ENCODE measurements around the gene PAXIP1. TPM values are rescaled to one million over a fixed set of nuclear protein-coding genes. Genes with fewer than 3 reads are reported as not detected.
A peak's percentile ranks its signal among the peaks of the same experiment; 100 is the strongest.
"Not testable (repeated sequence)": the region's sequence is repeated elsewhere in the genome, so short reads cannot be mapped to it uniquely, and the experiment has no call there.

The PAXIP1 gene
- total RNA-seq, 1 experiment from 2014 or later: 15.3 TPM

- ChIA-PET POLR2A (ENCODE audit: unreplicated experiment) (interaction anchor here (0.7 kb wide), 1 partner anchor 112 kb away, joined by 3 read pairs; no protein-coding TSS in a partner anchor), CTCF (interaction anchor here (0.5 to 1.4 kb wide), 12 partner anchors 15 to 429 kb away, joined by 3 to 9 read pairs (median 4); no protein-coding TSS in a partner anchor)
- no peaks in the 10 kb centered on the region for H3K79me2 ChIP-seq (ENCODE audit: low read length)
- ATAC-seq (peak; percentile 48), DNase-seq (peak; percentile 83)
- peak overlapping the region; percentile 39; the same call in 1 of the 2 replicates for H3K9ac ChIP-seq (ENCODE audit: low read length)
- peak overlapping the region; percentile 96 for H3K4me2 ChIP-seq (ENCODE audit: low read length)
- H4K20me1 ChIP-seq (ENCODE audit: low read length): no peaks in the 10 kb centered on the region
- peaks cover 8% of the 10 kb centered on the region; the same call in 1 of the 2 replicates for H3K27me3 ChIP-seq (ENCODE audit: low read length)
- intact Hi-C loops (cut with micrococcal nuclease): loop anchor here (1.0 to 10.0 kb wide), 12 partner anchors 26 to 807 kb away; partner anchors contain the start of genes EN2 and INSIG1
- no peaks in the 10 kb centered on the region for H3K9me2 ChIP-seq (replicated peaks; ENCODE audit: low read length)
- TF ChIP-seq EZH2 (IDR thresholded peaks at IDR 0.05; ENCODE audit: low read length, unreplicated experiment) (no peak), CTCF (conservative IDR thresholded peaks at IDR 0.05; ENCODE audit: low read depth, low read length) (peak; percentile 83), EZH2phosphoT487 (IDR thresholded peaks at IDR 0.05; ENCODE audit: borderline replicate concordance, low read length) (no peak)
- no peaks in the 10 kb centered on the region for H3K36me3 ChIP-seq (ENCODE audit: low read depth, low read length)
- H3K4me3 ChIP-seq (ENCODE audit: low read length): peak overlapping the region; percentile 76
- H2AFZ ChIP-seq (ENCODE audit: low read length): peak overlapping the region; percentile 95
- BruUV-seq (replicated peaks): TSS peak; percentile 75
- H3K9me3 ChIP-seq (ENCODE audit: low read length): no peaks in the 10 kb centered on the region
- no peaks in the 10 kb centered on the region for H3F3A ChIP-seq (ENCODE audit: low read length, unreplicated experiment)
- H3K27ac ChIP-seq (ENCODE audit: low read length): no peak overlapping the region
- peaks cover 6% of the 10 kb centered on the region for H3K4me1 ChIP-seq (ENCODE audit: insufficient read depth, low read length)
Measured at GRCh38 chr7:154927624-154928125, 75.2 kb downstream of the PAXIP1 start.

DNA sequence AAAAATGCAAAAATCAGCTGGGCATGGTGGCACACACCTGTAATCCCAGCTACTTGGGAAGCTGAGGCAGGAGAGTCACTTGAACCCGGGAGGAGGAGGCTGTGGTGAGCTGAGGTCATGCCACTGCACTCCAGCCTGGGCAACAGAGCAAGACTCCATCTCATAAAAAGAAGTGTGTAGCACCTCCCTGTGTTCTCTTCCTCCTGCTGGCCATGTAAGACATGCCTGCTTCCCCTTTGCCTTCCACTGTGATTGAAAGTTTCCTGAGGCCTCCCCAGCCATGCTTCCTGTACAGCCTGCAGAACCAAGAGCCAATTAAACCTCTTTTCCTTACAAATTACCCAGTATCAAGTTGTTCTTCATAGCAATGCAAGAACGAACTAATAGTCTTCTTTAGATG lies 80.5 kb downstream of the PAXIP1 start:
- H3K9ac ChIP-seq (ENCODE audit: low read length); H3K4me1 ChIP-seq (ENCODE audit: insufficient read depth, low read length); CTCF ChIA-PET; H3F3A ChIP-seq (ENCODE audit: low read length, unreplicated experiment); H4K20me1 ChIP-seq (ENCODE audit: low read length); H3K4me3 ChIP-seq (ENCODE audit: low read length); H3K4me2 ChIP-seq (ENCODE audit: low read length); H3K9me2 ChIP-seq (replicated peaks; ENCODE audit: low read length); H2AFZ ChIP-seq (ENCODE audit: low read length); H3K27ac ChIP-seq (ENCODE audit: low read length); H3K9me3 ChIP-seq (ENCODE audit: low read length); DNase-seq; H3K27me3 ChIP-seq (ENCODE audit: low read length); BruUV-seq (replicated peaks); POLR2A ChIA-PET (ENCODE audit: unreplicated experiment); ATAC-seq; H3K79me2 ChIP-seq (ENCODE audit: low read length); H3K36me3 ChIP-seq (ENCODE audit: low read depth, low read length): not testable (repeated sequence)
- intact Hi-C loops (cut with micrococcal nuclease): loop anchor here (10.0 kb wide), 2 partner anchors 672 to 812 kb away; no protein-coding TSS in a partner anchor

GRCh38 chr7:154919344-154920225 lies 83.3 kb downstream of the PAXIP1 start:
- H3K9me2 ChIP-seq (replicated peaks; ENCODE audit: low read length): no peaks in the 10 kb centered on the region
- H3K36me3 ChIP-seq (ENCODE audit: low read depth, low read length): no peaks in the 10 kb centered on the region
- no peaks in the 10 kb centered on the region for H3K79me2 ChIP-seq (ENCODE audit: low read length)
- ChIA-PET POLR2A (ENCODE audit: unreplicated experiment) (no interaction called here), CTCF (no interaction called here)
- peaks cover 6% of the 10 kb centered on the region; the same call in 1 of the 2 replicates for H3K27me3 ChIP-seq (ENCODE audit: low read length)
- DNase-seq: peak; percentile 26
- ATAC-seq: no peak; the same call in 1 of the 2 replicates
- no peaks in the 10 kb centered on the region for H3K4me1 ChIP-seq (ENCODE audit: insufficient read depth, low read length)
- no peak overlapping the region for H3K27ac ChIP-seq (ENCODE audit: low read length)
- no peak for TF ChIP-seq EZH2phosphoT487 (IDR thresholded peaks at IDR 0.05; ENCODE audit: borderline replicate concordance, low read length)
- no peak for TF ChIP-seq CTCF (conservative IDR thresholded peaks at IDR 0.05; ENCODE audit: low read depth, low read length)
- no peak for TF ChIP-seq EZH2 (IDR thresholded peaks at IDR 0.05; ENCODE audit: low read length, unreplicated experiment)
- H3K9me3 ChIP-seq (ENCODE audit: low read length): no peaks in the 10 kb centered on the region
- no peak overlapping the region for H3K4me3 ChIP-seq (ENCODE audit: low read length)
- intact Hi-C loops (cut with micrococcal nuclease): loop anchor here (10.0 kb wide), 2 partner anchors 675 to 815 kb away; no protein-coding TSS in a partner anchor
- no peak overlapping the region for H2AFZ ChIP-seq (ENCODE audit: low read length)
- H3K4me2 ChIP-seq (ENCODE audit: low read length): no peak overlapping the region
- no peak overlapping the region for H3K9ac ChIP-seq (ENCODE audit: low read length)
- no peaks in the 10 kb centered on the region for H3F3A ChIP-seq (ENCODE audit: low read length, unreplicated experiment)
- H4K20me1 ChIP-seq (ENCODE audit: low read length): no peaks in the 10 kb centered on the region
- no TSS peak for BruUV-seq (replicated peaks)

All from PC-3 (cell line).